Thyroid gland (tissue), 4 donors: ENCODE measurements around the gene RAD23B. TPM values are rescaled to one million over a fixed set of nuclear protein-coding genes. Genes with fewer than 3 reads are reported as not detected.

ENCODE experiments used
- DNase-seq, 2 donors: peaks; one replicate each; pipeline ENCODE4 v3.0.0-alpha.2; 2019
- H3K27ac ChIP-seq, 3 donors: fragments of 200-600 bp; sonication (generic); 1 replicate in 2 of 3; 2 replicates in 1 of 3; pipeline ENCODE4 v1.5.1; 2016 to 2019; ENCODE audit warnings: mild to moderate bottlenecking in 1 of 3, moderate library complexity in 1 of 3
- H3K27me3 ChIP-seq: fragments of 200-600 bp; sonication (generic); one replicate; pipeline ENCODE4 v1.5.1; 2019
- H3K36me3 ChIP-seq, 2 donors: fragments of 200-600 bp; sonication (generic); one replicate each; pipeline ENCODE4 v1.5.1; 2016 to 2019
- H3K4me1 ChIP-seq, 2 donors: fragments of 200-600 bp; sonication (generic); one replicate each; pipeline ENCODE4 v1.5.1; 2017 to 2019
- H3K4me3 ChIP-seq, 3 donors: fragments of 200-600 bp; sonication (generic); replicated peaks in 1 of 3; 1 replicate in 2 of 3; 2 replicates in 1 of 3; pipeline ENCODE4 v1.5.1; 2016; ENCODE audit warnings: mild to moderate bottlenecking in 1 of 3
- H3K9me3 ChIP-seq: fragments of 200-600 bp; sonication (generic); one replicate; pipeline ENCODE4 v1.5.1; 2017
- POLR2A ChIP-seq, 2 donors: fragments of 450-650 bp; IDR thresholded peaks; one replicate each; pipeline ENCODE4 v1.6.1; 2017; ENCODE audit warnings: antibody characterized with exemption in 2 of 2, mild to moderate bottlenecking in 2 of 2, moderate library complexity in 1 of 2
- WGBS, 2 donors: methylation state at CpG; one replicate each; pipeline ENCODE4 v1.1.5; 2017; 5-methylcytosine and 5-hydroxymethylcytosine counted together
- intact Hi-C: fragments of 100-400 bp; cut with DNase I; formaldehyde crosslinking; loops from one replicate; pipeline ENCODE4 v1.15.1; 2023
- total RNA-seq, 4 donors: library from RNA; depleted of rRNA; stranded (reverse); fragments of >200 nt; gene quantifications; one replicate each; pipeline ENCODE4 v1.2.3, GENCODE V29; 2016
- TF ChIP-seq, protein P1 (sequence below), 6 experiments: fragments of 200-600 bp in 3 of 6; fragments of 450-650 bp in 3 of 6; sonication (generic) in 3 of 6; IDR thresholded peaks; one replicate each; pipeline ENCODE4 v1.5.1; 2016 to 2019; ENCODE audit warnings: antibody characterized with exemption in 6 of 6, mild to moderate bottlenecking in 2 of 6, inconsistent platforms in 1 of 6, moderate library complexity in 1 of 6

The RAD23B gene
- total RNA-seq, 4 donors from 2014 or later, result 68.6 to 85.7 (median 81.0) TPM

DNA sequence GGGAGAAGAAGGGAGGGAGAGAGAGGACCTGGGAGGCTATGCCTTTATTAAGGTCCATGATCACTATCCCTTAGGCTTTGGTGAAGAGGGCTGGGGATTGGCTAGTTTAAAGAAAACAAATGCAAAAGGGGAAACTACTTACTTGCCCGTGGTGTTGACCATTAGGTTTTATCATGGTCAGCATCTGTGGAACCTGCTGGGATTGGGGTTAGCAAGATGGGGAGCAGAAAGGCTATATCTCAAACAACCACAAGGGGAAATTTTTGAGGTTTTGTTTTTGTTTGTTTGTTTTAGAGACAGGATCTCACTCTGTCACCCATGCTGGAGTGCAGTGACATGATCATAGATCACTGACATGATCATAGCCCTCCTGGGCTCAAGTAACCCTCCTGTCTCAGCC lies 9.0 kb upstream of the RAD23B start:
- H3K27ac ChIP-seq, result no peak overlapping the region
- WGBS, 2 donors, result 63 to 71% methylated on average over 1 of the region's 1 CpG
- no peak for TF ChIP-seq POLR2A (IDR thresholded peaks at IDR 0.05)
- TF ChIP-seq, protein P1, sequence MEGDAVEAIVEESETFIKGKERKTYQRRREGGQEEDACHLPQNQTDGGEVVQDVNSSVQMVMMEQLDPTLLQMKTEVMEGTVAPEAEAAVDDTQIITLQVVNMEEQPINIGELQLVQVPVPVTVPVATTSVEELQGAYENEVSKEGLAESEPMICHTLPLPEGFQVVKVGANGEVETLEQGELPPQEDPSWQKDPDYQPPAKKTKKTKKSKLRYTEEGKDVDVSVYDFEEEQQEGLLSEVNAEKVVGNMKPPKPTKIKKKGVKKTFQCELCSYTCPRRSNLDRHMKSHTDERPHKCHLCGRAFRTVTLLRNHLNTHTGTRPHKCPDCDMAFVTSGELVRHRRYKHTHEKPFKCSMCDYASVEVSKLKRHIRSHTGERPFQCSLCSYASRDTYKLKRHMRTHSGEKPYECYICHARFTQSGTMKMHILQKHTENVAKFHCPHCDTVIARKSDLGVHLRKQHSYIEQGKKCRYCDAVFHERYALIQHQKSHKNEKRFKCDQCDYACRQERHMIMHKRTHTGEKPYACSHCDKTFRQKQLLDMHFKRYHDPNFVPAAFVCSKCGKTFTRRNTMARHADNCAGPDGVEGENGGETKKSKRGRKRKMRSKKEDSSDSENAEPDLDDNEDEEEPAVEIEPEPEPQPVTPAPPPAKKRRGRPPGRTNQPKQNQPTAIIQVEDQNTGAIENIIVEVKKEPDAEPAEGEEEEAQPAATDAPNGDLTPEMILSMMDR (IDR thresholded peaks at IDR 0.05), result no peak

DNA sequence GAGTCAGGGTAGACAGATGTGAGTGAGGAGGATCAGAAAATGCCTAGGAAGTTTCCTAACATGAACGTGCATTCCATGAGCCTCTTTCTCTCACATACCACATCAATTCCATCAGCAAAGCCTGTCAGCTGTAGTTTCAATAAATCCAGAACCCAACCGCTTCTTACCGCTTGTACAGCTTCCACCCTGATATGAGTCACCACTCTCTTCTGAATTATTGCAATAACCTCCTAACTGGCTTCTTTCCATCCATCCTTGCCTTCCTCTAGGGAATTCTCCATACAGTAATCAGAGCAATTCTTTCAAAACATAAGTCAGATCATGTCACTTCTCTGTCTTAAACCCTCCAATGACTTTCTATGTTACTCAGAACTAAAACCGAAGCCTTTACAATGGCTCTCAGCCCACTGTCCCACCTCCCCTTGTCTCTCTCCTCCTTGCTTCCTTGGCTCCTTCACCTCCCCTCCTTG lies 8.1 kb upstream of the RAD23B start:
- Histone ChIP-seq H3K27ac (no peak overlapping the region), H3K4me3 (no peak overlapping the region), H3K27me3 (no peaks in the 10 kb centered on the region), H3K9me3 (no peaks in the 10 kb centered on the region), H3K4me1 (peaks cover 4 to 5% of the 10 kb centered on the region in 2 donors), H3K36me3 (no peaks in the 10 kb centered on the region)
- intact Hi-C loops, result no loop called here
- TF ChIP-seq, protein P1 (IDR thresholded peaks at IDR 0.05), result no peak
- no peak for TF ChIP-seq POLR2A (IDR thresholded peaks at IDR 0.05)
- no peak for DNase-seq
- WGBS, 2 donors, result 70 to 84% methylated on average over 4 of the region's 4 CpGs

More for the DNA sequence above, 9.0 kb upstream of the RAD23B start:
- no peaks in the 10 kb centered on the region for H3K36me3 ChIP-seq
- no peaks in the 10 kb centered on the region for H3K27me3 ChIP-seq
- peaks cover 4 to 5% of the 10 kb centered on the region in 2 donors for H3K4me1 ChIP-seq
- DNase-seq, result no peak
- intact Hi-C loops, result no loop called here
- H3K9me3 ChIP-seq, result no peaks in the 10 kb centered on the region
- no peak overlapping the region for H3K4me3 ChIP-seq

DNA sequence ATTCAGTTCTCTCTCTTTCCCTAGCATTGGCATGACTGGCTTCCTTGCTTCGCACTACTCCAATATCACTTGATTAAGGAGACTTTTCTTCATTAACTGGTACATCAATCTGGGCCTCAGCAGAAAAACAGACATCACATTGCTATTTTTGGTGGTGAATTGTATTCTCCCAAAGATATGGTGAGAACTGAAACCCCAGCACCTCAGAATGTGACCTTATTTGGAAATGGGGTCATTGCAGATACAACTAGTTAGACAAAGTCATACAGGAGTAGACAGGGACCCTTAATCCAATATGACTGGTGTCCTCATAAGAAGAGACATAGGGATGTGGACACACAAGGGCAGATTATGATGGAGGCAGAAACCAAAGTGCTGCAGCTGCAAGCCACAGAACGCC lies 7.5 kb upstream of the RAD23B start:
- intact Hi-C loops, result no loop called here
- Histone ChIP-seq H3K27me3 (no peaks in the 10 kb centered on the region), H3K4me3 (no peak overlapping the region), H3K4me1 (peaks cover 2 to 5% of the 10 kb centered on the region in 2 donors), H3K27ac (no peak overlapping the region), H3K9me3 (no peaks in the 10 kb centered on the region), H3K36me3 (no peaks in the 10 kb centered on the region)
- TF ChIP-seq, protein P1 (IDR thresholded peaks at IDR 0.05), result no peak
- no peak for DNase-seq
- WGBS, 2 donors, result 99% methylated on average over 2 of the region's 2 CpGs

DNA sequence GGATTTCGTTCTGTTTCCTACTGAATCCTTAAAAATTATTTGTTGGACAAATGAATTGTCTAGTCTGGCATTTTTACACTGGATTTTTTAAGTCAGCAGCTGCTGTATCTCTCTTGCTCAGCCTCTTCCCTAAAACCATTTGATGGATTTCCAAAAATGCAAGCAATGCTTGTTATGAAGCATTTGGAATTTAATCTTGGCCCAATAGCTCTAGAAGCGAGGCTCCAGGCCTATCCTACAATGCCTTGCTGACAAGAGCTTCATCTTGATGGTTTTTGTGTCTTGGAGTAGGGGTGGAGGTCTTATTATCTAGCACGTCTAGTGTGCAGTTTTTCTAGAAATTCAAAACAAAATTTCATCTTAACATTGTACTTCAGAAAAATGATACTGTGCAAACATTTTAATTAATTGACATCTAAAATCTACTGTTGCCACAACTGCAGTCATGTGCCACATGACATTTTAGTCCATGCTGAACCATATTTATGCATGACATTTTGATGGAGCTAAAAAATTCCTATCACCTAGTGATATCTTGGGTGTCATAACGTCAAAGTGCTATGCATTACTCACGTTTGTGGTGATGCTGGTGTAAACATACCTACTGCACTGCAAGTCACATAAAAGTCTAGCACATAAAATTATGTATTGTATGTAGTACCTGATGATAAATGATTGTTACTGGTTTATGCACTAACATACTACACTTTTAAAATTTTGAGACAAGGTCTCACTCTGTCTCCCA lies 5.9 kb upstream of the RAD23B start:
- DNase-seq, result no peak
- Histone ChIP-seq H3K27ac (no peak overlapping the region), H3K4me1 (peaks cover 5 to 8% of the 10 kb centered on the region in 2 donors), H3K27me3 (no peaks in the 10 kb centered on the region), H3K9me3 (no peaks in the 10 kb centered on the region), H3K36me3 (no peaks in the 10 kb centered on the region), H3K4me3 (no peak overlapping the region)
- TF ChIP-seq, protein P1 (IDR thresholded peaks at IDR 0.05), result no peak
- no peak for TF ChIP-seq POLR2A (IDR thresholded peaks at IDR 0.05)
- intact Hi-C loops, result no loop called here
- 84 to 85% methylated on average over 5 of the region's 5 CpGs for WGBS, 2 donors

DNA sequence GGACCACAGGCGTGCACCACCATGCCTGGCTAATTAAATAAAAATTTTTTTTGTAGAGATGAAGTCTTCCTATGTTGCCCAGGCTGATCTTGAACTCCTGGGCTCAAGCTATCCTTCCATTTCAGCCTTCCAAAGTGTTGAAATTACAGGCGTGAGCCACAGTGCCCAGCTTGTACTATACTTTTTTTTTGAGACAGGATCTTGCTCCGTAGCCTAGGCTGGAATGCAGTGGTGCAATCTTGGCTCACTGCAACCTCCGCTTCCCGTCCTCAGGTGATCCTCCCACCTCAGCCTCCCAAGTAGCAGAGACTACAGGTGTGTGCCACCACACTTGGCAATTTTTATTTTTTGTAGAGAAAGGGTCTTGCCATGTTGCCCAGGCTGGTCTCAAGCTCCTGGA lies 5.3 kb upstream of the RAD23B start:
- Histone ChIP-seq H3K4me1 (peaks cover 9 to 12% of the 10 kb centered on the region in 2 donors), H3K27ac (no peak overlapping the region), H3K27me3 (no peaks in the 10 kb centered on the region), H3K4me3 (no peak overlapping the region), H3K36me3 (no peaks in the 10 kb centered on the region), H3K9me3 (no peaks in the 10 kb centered on the region)
- intact Hi-C loops, result no loop called here
- TF ChIP-seq, protein P1 (IDR thresholded peaks at IDR 0.05), result no peak
- no peak for TF ChIP-seq POLR2A (IDR thresholded peaks at IDR 0.05)
- WGBS, 2 donors, result 96 to 98% methylated on average over 5 of the region's 5 CpGs
- no peak for DNase-seq
